ENCODE measurements around the gene NOL9.

- no peak for TF ChIP-seq POLR2AphosphoS5 (IDR thresholded peaks at IDR 0.05; ENCODE audit: low read depth)
- TF ChIP-seq CTCF (IDR thresholded peaks at IDR 0.05; ENCODE audit: insufficient read depth, low read length) = no peak
Measured at GRCh38 chr1:6546326-6546725, 8.0 kb downstream of the NOL9 start.
